Duodenal mucosa (tissue), 2 donors: ENCODE results near the gene KRTAP24-1.

Experiments used
- H3K27ac ChIP-seq: one replicate; pipeline ENCODE4 v1.7.0; 2013; ENCODE audit warnings: low read depth, low read length
- H3K27me3 ChIP-seq, 2 donors: one replicate each; pipeline ENCODE4 v1.7.0; 2013; ENCODE audit warnings: low read length in 2 of 2, control low read depth in 1 of 2; ENCODE audit not compliant: insufficient read depth in 2 of 2, control insufficient read depth in 1 of 2
- H3K36me3 ChIP-seq, 2 donors: one replicate each; pipeline ENCODE4 v1.7.0; 2013; ENCODE audit warnings: low read length in 2 of 2, control low read depth in 1 of 2; ENCODE audit not compliant: insufficient read depth in 2 of 2, control insufficient read depth in 1 of 2
- H3K4me1 ChIP-seq, 2 donors: one replicate each; pipeline ENCODE4 v1.7.0; 2013; ENCODE audit warnings: low read length in 2 of 2, control low read depth in 1 of 2; ENCODE audit not compliant: insufficient read depth in 2 of 2, control insufficient read depth in 1 of 2
- H3K4me3 ChIP-seq, 2 donors: one replicate each; pipeline ENCODE4 v1.7.0; 2013; ENCODE audit warnings: low read length in 2 of 2, low read depth in 1 of 2
- H3K9ac ChIP-seq, 2 donors: one replicate each; pipeline ENCODE4 v1.7.0; 2013; ENCODE audit warnings: low read length in 2 of 2, low read depth in 1 of 2
- H3K9me3 ChIP-seq, 2 donors: one replicate each; pipeline ENCODE4 v1.7.0; 2013; ENCODE audit warnings: low read length in 2 of 2, control low read depth in 1 of 2; ENCODE audit not compliant: control insufficient read depth in 1 of 2

Gene KRTAP24-1

GRCh38 chr21:30240661-30241060 lies 42.1 kb downstream of the KRTAP24-1 start:
- no peaks in the 10 kb centered on the region for H3K27me3 ChIP-seq
- H3K9me3 ChIP-seq: no peaks in the 10 kb centered on the region
- no peak overlapping the region for H3K9ac ChIP-seq
- no peak overlapping the region for H3K27ac ChIP-seq
- H3K4me1 ChIP-seq: no peaks in the 10 kb centered on the region
- no peak overlapping the region for H3K4me3 ChIP-seq
- no peaks in the 10 kb centered on the region for H3K36me3 ChIP-seq

GRCh38 chr21:30238168-30238567 lies 44.6 kb downstream of the KRTAP24-1 start:
- Histone ChIP-seq H3K9ac (no peak overlapping the region), H3K4me3 (no peak overlapping the region), H3K36me3 (no peaks in the 10 kb centered on the region), H3K27me3 (no peaks in the 10 kb centered on the region), H3K9me3 (no peaks in the 10 kb centered on the region), H3K4me1 (peaks cover 0 to 6% of the 10 kb centered on the region in 2 donors), H3K27ac (no peak overlapping the region)

- H3K4me3 ChIP-seq: no peak overlapping the region
- H3K9me3 ChIP-seq: no peaks in the 10 kb centered on the region
- no peak overlapping the region for H3K9ac ChIP-seq
- no peaks in the 10 kb centered on the region for H3K27me3 ChIP-seq
- no peaks in the 10 kb centered on the region for H3K36me3 ChIP-seq
- H3K4me1 ChIP-seq: peaks cover 0 to 6% of the 10 kb centered on the region in 2 donors
- H3K27ac ChIP-seq: no peak overlapping the region
Observed at GRCh38 chr21:30234643-30235042, 48.1 kb downstream of the KRTAP24-1 start.

- Histone ChIP-seq H3K9ac (no peak overlapping the region), H3K27ac (no peak overlapping the region), H3K4me3 (no peak overlapping the region), H3K27me3 (no peaks in the 10 kb centered on the region), H3K36me3 (no peaks in the 10 kb centered on the region), H3K9me3 (no peaks in the 10 kb centered on the region), H3K4me1 (peaks cover 0 to 6% of the 10 kb centered on the region in 2 donors)
Observed at GRCh38 chr21:30234050-30234449, 48.7 kb downstream of the KRTAP24-1 start.

GRCh38 chr21:30233228-30234020 lies 49.3 kb downstream of the KRTAP24-1 start:
- peaks cover 0 to 6% of the 10 kb centered on the region in 2 donors for H3K4me1 ChIP-seq
- H3K9me3 ChIP-seq: no peaks in the 10 kb centered on the region
- no peak overlapping the region for H3K27ac ChIP-seq
- H3K4me3 ChIP-seq: no peak overlapping the region
- no peak overlapping the region for H3K9ac ChIP-seq
- H3K36me3 ChIP-seq: no peaks in the 10 kb centered on the region
- no peaks in the 10 kb centered on the region for H3K27me3 ChIP-seq

- no peaks in the 10 kb centered on the region for H3K27me3 ChIP-seq
- H3K4me1 ChIP-seq: peaks cover 0 to 9% of the 10 kb centered on the region in 2 donors
- H3K27ac ChIP-seq: no peak overlapping the region
- no peak overlapping the region for H3K9ac ChIP-seq
- H3K4me3 ChIP-seq: no peak overlapping the region
- no peaks in the 10 kb centered on the region for H3K9me3 ChIP-seq
- no peaks in the 10 kb centered on the region for H3K36me3 ChIP-seq
Observed at GRCh38 chr21:30232011-30232410, 50.7 kb downstream of the KRTAP24-1 start.
